Thyroid gland (tissue), 4 donors: ENCODE results near the gene NSMCE3.

Experiments
- CTCF ChIP-seq, 6 experiments: fragments of 200-600 bp in 3 of 6; fragments of 450-650 bp in 3 of 6; sonication (generic) in 3 of 6; IDR thresholded peaks; one replicate each; pipeline ENCODE4 v1.5.1; 2016 to 2019; ENCODE audit warnings: antibody characterized with exemption in 6 of 6, mild to moderate bottlenecking in 2 of 6, inconsistent platforms in 1 of 6, moderate library complexity in 1 of 6
- POLR2A ChIP-seq, 2 donors: fragments of 450-650 bp; IDR thresholded peaks; one replicate each; pipeline ENCODE4 v1.6.1; 2017; ENCODE audit warnings: antibody characterized with exemption in 2 of 2, mild to moderate bottlenecking in 2 of 2, moderate library complexity in 1 of 2

- TF ChIP-seq CTCF (IDR thresholded peaks at IDR 0.05): no peak
- TF ChIP-seq POLR2A (IDR thresholded peaks at IDR 0.05): no peak
Observed at GRCh38 chr15:29223640-29224039, 46.0 kb downstream of the NSMCE3 start.
